Measurements from ENCODE around the gene STAT6.
"Not testable (repeated sequence)": the region's sequence is repeated elsewhere in the genome, so short reads cannot be mapped to it uniquely, and the experiment has no call there.

The STAT6 gene

DNA sequence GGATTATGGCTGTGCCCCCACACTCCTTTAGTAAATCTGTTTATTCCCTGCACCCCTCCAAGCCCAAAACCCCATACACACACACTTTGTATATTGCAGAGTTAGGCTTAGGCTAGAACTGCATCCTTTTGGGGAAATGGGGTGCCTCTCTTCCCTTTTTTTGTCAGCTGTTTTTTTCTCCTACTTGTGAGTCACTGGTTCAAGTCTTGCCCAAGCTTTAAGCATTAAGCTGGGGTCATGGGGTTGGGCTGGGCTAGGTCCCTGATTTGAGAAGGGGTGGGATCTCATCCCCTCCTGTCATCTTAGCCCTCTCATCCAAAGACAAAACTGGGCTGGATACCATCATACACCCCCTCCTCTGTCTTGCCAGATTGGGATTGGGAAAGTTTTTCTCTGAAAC lies 18.7 kb upstream of the STAT6 start:
- intact Hi-C loops (cut with DNase I): loop anchor here (5.0 kb wide), 1 partner anchor 52 kb away; no protein-coding TSS in a partner anchor

DNA sequence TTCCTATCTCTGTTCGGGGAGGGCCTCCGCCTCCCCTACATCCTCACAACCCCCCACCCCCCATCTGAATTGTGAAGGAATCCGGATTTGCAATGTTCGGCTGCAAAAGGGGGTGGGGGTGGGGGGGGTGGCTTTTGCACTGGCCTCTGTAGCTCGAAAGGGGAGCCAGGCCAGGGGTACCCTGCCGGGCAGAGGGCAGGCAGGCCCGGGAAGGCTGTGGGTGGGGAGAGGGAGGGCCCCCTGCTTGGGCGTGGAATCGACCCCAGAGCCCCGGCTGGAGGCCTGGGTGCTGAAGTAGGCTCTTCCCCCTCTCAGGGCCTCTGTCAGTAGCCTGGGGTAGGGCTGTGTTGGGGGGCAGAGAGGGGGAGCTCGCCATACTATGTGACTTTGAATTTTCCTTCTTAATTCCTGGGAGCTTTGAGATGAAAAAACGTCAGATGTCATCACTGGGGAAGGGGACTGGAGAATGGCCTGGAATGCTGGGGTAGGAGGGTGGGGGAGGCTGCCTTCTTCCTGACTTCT lies 18.2 kb upstream of the STAT6 start:
- peak in 2 of 42 donors; percentile 23 to 32 for DNase-seq
- intact Hi-C loops (cut with DNase I): loop anchor here (5.0 kb wide), 1 partner anchor 53 kb away; no protein-coding TSS in a partner anchor

More for the DNA sequence above, 18.7 kb upstream of the STAT6 start:
- peak in 1 of 42 donors; percentile 53 for DNase-seq

DNA sequence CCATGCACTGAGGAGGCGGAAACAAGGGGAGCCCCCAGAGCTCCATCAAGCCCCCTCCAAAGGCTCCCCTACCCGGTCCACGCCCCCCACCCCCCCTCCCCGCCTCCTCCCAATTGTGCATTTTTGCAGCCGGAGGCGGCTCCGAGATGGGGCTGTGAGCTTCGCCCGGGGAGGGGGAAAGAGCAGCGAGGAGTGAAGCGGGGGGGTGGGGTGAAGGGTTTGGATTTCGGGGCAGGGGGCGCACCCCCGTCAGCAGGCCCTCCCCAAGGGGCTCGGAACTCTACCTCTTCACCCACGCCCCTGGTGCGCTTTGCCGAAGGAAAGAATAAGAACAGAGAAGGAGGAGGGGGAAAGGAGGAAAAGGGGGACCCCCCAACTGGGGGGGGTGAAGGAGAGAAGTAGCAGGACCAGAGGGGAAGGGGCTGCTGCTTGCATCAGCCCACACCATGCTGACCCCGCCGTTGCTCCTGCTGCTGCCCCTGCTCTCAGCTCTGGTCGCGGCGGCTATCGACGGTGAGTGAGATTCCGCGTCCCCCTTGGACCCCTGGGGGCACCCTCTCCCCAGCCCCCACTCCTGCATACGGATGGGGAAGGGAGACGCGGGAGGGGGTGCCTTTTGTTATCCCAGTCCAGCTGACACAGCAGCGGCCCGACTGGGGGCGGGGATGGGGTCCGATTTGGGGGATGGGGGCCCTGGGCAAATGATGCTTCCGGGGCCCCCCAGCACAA lies 17.5 kb upstream of the STAT6 start:
- DNase-seq: peak in 5 of 42 donors; percentile 26 to 64 (median 45)
- intact Hi-C loops (cut with DNase I): loop anchor here (5.0 kb wide), 1 partner anchor 54 kb away; no protein-coding TSS in a partner anchor

DNA sequence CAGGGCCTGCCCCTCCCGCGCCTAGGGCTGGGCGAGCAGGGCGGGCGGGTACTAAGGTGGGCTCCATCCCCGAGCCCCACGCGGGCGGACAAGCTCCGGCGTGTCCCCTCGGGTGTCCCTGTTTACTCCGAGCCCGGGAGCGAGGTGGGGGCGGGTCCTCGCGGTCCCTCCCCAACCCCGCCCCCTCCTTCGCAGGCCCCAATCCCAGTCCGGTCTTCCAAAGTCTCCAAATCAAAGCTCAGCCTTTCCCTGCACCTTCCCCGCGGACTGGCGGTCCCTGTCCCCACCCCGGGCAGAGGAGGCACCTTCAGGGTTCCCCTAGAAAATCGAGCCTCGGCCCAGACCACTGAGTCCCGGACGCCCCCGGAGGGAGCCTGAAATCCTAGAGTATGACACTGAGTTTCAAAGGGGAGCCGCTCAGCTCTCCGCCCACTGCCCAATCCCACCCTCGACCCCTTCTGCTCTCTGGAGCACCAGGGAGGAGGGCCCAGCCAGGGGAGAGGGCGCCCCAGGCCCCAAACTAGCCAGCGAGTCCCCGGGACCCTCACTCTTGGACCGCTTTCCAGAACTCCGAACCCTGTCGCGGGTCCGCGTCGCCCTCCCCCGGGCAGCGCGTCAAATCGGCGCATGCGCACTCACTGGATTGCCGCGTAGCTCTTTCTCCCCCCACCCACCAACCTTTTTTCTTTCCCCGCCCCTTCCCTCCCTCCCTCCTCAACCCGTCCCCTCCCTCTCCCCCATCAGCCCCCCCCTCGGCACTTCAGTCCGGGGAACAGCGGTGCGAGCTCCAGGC lies 16.8 kb upstream of the STAT6 start, which contains the start of gene LRP1:
Gene LRP1 (plus strand): TSS at position 758 of the 793 bp plus-strand sequence. CDS start 482 bp downstream, outside the sequence.
- intact Hi-C loops (cut with DNase I): loop anchor here (5.0 kb wide), 1 partner anchor 54 kb away; no protein-coding TSS in a partner anchor
- DNase-seq: peak; percentile 55 to 94 (median 85)

DNA sequence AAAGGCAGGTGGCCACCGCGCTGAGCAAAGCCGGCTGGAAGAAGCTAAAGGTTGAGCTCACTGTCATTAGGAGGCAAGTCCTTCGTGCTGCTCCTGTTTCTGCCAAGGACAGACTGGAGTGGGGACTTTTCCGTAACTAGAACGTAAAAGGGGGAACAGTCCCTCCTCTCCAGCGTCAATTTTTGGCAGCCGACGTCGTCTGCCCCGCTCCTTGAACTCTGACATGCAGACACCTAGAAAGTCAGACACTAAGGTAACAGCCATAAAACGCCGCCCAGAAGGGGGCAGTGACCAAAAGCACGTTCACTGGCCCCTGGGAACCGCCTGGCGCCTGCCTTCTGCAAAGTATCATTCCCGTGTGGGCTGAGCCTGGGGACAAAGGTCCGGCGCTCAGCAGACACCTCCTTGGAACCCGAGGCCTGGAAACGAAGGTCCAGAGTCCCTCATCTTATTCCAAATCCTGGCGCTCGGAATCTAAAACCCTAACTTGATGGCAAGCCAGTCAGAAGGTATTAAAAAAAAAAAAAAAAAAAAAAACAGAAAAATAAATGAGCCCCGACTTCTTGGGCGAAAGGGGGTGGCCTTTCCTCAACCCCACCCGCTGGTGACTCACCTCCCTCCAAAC lies 16.1 kb upstream of the STAT6 start:
- peak in 40 of 42 donors; percentile 28 to 85 (median 58) for DNase-seq
- intact Hi-C loops (cut with DNase I): loop anchor here (5.0 kb wide), 1 partner anchor 55 kb away; no protein-coding TSS in a partner anchor

DNA sequence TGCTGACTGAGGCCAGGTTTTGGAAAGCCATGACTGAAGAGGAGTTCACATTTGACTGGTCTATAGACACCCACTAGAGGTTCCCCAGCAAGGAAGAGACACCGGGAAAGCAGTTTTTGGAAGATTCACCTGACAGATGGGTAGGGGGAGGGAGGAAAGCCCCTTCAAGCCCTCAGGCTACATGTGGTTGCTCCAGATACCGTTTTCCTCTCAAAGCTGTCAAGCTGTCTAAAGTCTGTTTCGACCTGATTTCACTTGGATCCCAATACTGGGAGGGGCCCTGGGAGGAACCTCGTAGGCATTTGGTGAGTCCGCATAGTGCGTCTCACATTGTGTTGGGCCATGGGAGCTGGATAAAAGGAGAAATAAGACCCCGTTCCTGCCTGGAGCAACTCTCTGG lies 15.4 kb upstream of the STAT6 start:
- intact Hi-C loops (cut with DNase I): loop anchor here (5.0 kb wide), 1 partner anchor 56 kb away; no protein-coding TSS in a partner anchor

DNA sequence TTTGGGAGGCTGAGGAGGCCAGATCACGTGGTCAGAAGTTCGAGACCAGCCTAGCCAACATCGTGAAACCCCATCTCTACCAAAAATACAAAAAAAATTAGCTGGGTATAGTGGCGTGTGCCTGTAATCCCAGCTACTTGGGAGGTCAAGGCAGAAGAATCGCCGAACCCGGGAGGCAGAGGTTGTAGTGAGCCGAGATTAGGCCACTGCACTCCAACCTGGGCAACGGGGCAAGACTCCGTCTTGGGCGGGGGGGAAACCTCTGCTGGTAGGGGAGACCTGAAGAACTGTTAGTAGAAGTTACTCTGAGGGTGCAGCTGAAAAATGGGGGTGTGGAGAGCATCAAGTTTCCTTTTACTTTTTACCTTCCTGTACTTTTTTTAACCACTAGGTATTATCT lies 14.9 kb upstream of the STAT6 start:
- DNase-seq: no peak
- intact Hi-C loops (cut with DNase I): loop anchor here (5.0 kb wide), 1 partner anchor 56 kb away; no protein-coding TSS in a partner anchor

More for the DNA sequence above, 15.4 kb upstream of the STAT6 start:
- DNase-seq: no peak

DNA sequence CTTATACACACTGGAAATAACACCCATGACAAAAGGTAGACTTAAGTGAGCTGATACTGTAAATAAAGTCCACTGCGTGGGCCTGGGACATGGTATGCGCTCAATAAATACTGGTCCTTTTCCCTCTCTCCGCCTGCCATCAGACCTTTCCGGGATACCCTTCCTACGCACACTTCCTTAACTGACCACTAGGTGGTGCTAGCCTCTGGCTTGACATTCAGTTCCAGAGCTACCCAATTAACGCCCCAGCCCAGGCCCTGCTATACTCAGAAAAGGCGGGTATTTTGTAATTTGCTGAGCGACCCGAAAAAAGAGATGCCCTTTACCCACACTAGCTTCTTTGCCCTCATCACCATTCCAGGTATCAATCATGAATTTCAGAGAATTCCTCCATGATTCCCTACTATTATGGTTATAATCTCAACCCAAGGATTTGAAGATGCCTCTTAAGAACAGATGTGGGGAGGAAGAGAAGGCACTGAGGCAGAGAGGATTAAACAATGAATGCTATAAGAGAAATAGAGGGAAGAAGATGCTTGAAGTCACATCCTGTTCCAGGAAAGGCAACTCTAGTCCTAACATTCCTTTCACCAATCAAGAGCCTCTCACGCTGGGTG lies 13.2 kb upstream of the STAT6 start:
- intact Hi-C loops (cut with DNase I): no loop called here
- DNase-seq: peak in 41 of 42 donors; percentile 46 to 96 (median 84)

DNA sequence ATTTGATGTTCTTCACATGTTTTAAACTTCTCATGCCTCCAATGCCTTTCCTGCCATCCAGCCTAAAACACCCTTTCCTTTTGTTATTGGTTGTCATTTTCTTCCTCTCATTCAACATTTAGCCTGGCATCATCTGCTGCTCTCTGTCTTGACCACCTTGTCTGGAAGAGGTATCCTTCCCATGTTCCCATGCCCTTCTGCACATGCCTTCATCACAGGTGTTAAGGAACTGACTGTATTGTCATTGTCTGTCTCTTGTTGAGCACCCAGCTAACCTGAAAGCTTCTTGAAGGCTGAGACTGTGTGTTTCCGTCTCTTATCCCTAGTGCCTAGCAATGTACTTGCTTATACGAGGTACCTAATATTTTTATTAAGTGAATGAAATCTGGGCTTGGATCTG lies 12.7 kb upstream of the STAT6 start:
- no peak for DNase-seq
- intact Hi-C loops (cut with DNase I): no loop called here

DNA sequence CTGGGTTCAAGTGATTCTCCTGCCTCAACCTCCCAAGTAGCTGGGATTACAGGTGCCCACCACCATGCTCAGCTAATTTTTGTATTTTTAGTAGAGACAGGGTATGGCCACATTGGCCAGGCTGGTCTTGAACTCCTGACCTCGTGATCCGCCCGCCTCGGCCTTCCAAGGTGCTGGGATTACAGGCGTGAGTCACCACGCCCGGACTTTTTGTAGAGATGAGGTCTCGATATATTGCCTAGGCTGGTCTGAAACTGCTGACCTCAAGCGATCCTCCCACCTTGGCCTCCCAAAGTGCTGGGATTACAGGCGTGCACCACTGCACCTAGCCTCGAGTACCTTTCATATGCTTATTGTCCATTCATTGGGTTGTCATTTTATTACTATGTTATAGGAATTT lies 9.6 kb upstream of the STAT6 start:
- intact Hi-C loops (cut with DNase I); DNase-seq: not testable (repeated sequence)

DNA sequence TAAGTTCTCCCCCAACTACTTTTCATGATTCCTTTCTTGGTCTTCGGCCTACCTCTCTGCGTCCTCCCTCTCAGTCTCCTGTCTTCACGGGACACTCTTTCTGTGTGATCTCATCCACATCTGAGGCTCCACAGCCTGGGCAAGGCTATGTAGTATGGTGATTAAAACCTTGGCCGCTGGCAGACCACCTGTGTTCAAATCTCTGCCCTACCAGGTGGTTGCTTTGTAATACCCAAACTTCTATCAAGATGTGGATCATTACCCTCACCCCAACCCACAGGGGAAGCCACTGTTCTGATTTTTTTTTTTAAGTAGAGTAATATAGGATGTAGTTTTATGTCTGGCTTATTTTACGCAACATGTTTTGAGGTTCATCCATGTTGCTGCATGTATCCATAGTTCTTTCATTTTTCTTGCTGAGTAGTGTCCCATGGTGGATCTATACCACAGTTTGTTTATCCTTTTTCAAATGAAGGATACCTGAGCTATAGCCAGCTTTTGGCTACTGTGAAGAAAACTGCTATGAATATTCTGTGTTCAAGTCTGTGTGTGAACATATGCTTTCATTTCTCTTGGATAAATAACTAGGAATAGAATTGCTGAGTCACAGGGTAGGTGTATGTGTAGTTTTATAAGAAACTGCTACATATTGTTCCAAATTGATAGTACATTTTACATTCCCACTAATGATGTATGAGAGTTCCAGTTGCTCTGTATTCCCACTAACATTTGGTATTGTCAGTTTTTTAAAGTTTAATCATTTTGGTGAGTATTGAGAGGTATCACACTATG lies 8.3 kb upstream of the STAT6 start:
- intact Hi-C loops (cut with DNase I): no loop called here
- DNase-seq: no peak

DNA sequence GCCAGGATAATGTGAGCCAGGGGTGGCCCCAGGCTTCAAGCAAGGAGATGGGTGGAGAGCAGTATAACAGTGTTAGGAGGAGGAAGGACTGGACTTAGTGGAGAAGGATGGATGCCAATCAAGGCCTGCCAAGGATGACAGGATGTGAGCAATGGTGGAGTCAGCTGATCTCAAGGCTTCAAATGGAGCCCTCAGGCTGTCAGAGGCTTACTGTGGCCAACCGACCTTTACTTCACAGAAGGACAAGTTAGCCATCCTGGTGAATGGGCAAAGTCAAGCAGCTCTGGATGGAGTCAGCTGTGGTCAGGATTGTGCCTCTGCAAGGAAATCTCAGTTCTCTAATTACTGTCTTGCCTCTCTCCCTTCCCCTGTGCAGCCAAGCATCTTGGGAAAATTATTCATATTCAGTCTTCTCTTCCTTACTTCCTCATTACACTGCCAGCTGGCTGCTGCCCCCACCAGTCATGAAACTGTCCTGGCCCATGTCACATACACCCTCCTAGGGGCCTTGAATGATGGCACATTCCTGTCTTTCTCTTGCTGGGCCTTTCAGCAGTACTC lies 7.6 kb upstream of the STAT6 start:
- DNase-seq: no peak
- intact Hi-C loops (cut with DNase I): no loop called here

DNA sequence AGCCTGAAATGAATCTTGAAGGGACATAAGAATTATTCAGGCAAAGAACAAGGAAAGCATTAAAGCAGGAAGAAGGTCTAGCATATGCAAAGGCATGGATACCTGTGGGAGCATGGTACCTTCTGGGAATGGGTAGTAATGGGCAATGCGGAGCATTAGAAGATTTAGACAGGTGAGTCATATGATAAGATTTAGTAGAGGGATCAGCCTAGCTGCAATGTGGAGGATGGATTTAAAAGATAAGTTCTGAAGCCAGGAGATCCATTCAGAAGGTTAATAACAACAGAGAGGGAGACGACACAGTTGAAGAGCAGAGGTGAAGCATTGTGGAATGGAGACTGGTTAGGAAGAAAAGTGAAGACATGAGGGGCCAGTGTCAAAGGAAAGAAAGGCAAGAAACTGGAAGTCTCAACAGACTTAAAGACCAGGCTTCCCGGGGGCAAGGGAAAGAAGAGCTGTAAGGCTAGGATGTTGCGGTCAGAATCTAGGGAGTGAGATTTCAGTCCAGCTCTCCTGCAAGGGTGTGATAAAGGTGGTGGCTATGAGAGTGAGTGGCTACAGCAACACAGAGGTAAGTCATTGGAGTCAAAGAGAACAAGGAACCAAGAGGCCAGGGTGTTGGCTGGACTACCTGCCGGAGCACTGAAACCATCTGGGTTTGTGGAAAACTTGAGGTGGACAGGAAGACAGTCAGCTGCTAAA lies 5.6 kb upstream of the STAT6 start:
- intact Hi-C loops (cut with DNase I): no loop called here
- DNase-seq: no peak

DNA sequence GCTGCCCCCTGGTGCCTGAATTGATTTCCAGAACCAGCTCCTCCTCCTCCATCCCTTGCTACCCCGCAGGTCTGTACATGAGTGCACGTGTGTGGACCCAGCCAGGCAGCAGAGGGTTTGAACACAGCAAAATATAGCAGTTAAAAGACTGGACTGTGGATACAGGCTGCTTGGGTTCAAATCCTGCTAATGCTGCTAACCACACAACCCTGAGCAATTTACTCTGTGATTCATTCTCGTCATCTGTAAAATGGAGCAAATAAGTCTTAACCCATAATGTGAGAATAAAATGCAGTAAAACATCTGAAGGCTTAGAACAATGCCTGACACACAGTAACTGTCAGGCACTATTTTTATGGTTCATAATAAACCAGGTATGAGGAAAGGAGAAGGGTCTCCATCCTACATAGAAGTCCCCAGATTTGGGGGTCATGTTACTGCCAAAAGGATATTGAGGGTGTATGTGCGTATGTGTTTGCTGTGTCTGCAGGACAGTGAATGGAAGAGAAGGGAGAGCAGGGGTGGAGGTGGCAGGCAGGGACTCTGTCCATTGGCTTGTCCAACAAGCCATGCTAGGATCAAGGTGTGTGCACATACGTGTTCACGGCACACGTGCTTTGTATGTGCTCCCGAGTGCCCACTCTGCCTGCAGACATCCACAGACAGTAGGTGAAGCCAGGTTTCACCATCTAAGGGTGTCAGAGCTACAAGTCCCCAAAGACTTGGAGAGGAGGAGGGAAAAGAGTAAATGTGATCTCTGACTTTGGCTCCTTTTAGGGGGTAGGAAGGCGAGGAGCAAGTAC lies 1.5 kb upstream of the STAT6 start:
- intact Hi-C loops (cut with DNase I): loop anchor here (2.0 kb wide), 1 partner anchor 44 kb away; no protein-coding TSS in a partner anchor
- DNase-seq: peak in 25 of 42 donors; percentile 76 to 93 (median 86)

DNA sequence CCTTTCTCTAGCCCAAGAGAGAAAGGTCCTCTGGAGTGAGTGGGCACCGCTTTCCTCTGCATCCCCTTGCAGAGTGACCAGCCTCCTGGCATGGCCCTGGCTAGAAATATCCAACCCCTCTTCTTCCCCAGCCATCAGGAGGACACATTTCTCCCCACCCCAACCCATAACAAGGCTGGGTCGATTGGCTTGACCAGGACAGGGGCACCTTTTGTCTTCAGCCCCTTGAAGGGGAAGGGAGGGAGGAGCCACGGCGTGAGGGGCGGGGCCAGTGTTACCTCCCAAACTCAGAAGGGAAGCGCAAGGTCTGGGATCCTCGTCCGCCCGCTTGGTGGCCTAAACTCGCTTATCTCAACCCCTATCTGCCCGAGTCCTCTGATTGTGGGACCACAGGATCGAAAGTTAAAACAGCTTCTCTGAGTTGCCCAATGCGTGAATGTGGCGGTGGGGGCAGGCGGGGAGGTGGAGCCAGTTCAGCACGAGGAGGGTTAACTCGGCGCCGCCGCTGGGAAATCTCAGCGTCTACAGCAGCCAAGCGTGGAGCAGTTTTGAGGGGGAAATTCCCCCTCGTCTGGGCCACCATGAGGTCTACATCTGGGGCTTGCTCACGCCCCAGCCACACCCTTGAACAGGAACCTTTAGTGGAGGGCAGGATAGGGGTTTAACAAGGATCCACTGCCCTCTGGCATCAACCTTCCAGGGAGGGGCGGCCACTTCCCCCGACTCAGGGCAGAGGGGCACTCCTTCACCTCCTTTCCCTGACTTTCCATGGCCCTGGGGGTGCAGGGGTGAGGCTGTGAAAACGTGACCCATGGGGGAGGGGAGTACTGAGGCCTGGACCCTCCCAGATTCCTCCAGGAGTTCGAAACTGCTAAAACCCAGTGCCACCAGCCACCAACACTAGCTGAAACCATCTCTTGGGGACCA lies 795 bp downstream of the STAT6 start:
- intact Hi-C loops (cut with DNase I): no loop called here
- DNase-seq: peak in 33 of 42 donors; percentile 32 to 80 (median 56)

Measured in head of caudate nucleus (tissue), 42 donors.